Lower lobe of right lung (tissue), 2 donors: Measurements from ENCODE around the gene THRB. TPM values are rescaled to one million over a fixed set of nuclear protein-coding genes. Genes with fewer than 3 reads are reported as not detected.

Experiments used
- ATAC-seq, 2 donors: fragments of 200-7000 bp; cut with Tn5 transposase; one replicate each; pipeline ENCODE4 v1.9.1; 2020 to 2022; ENCODE audit warnings: mild to moderate bottlenecking in 2 of 2, moderate library complexity in 2 of 2
- DNase-seq: peaks from one replicate; pipeline ENCODE4 v3.0.0-alpha.2; 2020
- H3K27ac ChIP-seq: fragments of 200-600 bp; one replicate; pipeline ENCODE4 v1.8.0; 2022
- H3K27me3 ChIP-seq: fragments of 200-600 bp; one replicate; pipeline ENCODE4 v1.8.0; 2022; ENCODE audit warnings: low read depth
- H3K36me3 ChIP-seq: fragments of 200-600 bp; one replicate; pipeline ENCODE4 v1.8.0; 2022; ENCODE audit warnings: mild to moderate bottlenecking
- H3K4me1 ChIP-seq: fragments of 200-600 bp; one replicate; pipeline ENCODE4 v1.8.0; 2022
- H3K4me3 ChIP-seq: fragments of 200-600 bp; one replicate; pipeline ENCODE4 v1.8.0; 2022; ENCODE audit warnings: mild to moderate bottlenecking
- H3K9me3 ChIP-seq: fragments of 200-600 bp; one replicate; pipeline ENCODE4 v1.8.0; 2022
- intact Hi-C: fragments of 100-400 bp; cut with DNase I; formaldehyde crosslinking; loops from one replicate; pipeline ENCODE4 v1.11.0; 2022
- total RNA-seq: library from RNA; stranded (reverse); fragmentation: NEBNext Ultra II Directional; extraction: Animal tissue kit (Norgen Biotek cat#: 25700); gene quantifications from one replicate; pipeline ENCODE4 v1.2.1, GENCODE V29; 2021
- TF ChIP-seq, protein P1 (sequence below): fragments of 200-600 bp; IDR thresholded peaks from one replicate; pipeline ENCODE4 v1.8.0; 2022; ENCODE audit warnings: antibody characterized with exemption, mild to moderate bottlenecking
- donor health status: DM: no; HTN: yes; CAD: no; lungs with severe emphysema.

THRB gene
- total RNA-seq, 1 donor from 2014 or later, result 14.6 TPM

DNA sequence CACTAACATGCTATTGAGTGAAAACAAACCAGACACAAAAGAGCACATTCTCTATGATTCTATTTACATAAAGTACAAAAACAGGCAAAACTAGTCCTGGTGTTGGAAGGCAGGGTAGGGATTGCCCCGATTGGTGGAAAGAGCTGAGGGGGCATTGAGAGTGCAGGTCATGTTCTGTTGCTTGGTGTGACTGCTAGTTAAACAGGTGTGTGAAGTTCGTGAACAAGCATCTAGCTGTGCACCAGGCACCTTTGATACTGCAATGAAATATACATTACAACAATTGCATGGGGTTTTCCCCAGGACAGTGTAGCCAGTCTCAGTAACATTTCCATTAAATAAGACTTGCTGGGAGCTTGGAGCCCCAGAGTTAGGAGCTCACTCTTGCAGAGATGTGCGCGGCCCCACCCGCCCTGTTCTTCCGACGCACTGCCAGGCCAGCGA lies 26.3 kb upstream of the THRB start:
- Histone ChIP-seq H3K27ac (peak overlapping the region; percentile 84), H3K4me1 (peaks cover 11% of the 10 kb centered on the region), H3K27me3 (peaks cover 3% of the 10 kb centered on the region), H3K4me3 (peak overlapping the region; percentile 76), H3K36me3 (no peaks in the 10 kb centered on the region), H3K9me3 (no peaks in the 10 kb centered on the region)
- intact Hi-C loops, result no loop called here
- TF ChIP-seq, protein P1, sequence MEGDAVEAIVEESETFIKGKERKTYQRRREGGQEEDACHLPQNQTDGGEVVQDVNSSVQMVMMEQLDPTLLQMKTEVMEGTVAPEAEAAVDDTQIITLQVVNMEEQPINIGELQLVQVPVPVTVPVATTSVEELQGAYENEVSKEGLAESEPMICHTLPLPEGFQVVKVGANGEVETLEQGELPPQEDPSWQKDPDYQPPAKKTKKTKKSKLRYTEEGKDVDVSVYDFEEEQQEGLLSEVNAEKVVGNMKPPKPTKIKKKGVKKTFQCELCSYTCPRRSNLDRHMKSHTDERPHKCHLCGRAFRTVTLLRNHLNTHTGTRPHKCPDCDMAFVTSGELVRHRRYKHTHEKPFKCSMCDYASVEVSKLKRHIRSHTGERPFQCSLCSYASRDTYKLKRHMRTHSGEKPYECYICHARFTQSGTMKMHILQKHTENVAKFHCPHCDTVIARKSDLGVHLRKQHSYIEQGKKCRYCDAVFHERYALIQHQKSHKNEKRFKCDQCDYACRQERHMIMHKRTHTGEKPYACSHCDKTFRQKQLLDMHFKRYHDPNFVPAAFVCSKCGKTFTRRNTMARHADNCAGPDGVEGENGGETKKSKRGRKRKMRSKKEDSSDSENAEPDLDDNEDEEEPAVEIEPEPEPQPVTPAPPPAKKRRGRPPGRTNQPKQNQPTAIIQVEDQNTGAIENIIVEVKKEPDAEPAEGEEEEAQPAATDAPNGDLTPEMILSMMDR, result no peak
- DNase-seq, result no peak
- ATAC-seq, result no peak

DNA sequence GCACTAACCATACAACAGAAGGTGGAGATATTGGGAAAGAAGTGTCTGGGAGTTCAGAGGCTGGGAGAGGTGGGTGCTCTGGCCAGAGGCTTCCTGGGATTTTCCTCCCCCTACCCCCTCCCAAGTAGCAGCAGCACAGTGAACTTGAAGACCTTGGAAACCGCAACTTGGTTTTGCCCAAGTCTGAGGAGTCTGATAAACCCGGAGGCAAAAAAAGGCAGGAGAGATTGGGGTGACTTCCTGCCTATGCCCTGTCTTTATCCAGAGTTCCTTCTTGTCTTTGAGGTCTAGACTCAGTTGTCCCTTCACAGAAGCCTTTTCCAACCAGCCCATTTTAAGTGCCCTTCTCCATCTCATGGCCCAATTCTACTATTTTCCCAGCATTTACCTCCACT lies 25.4 kb upstream of the THRB start:
- no peak for ATAC-seq
- DNase-seq, result no peak
- intact Hi-C loops, result no loop called here
- TF ChIP-seq, protein P1, result no peak
- Histone ChIP-seq H3K27ac (no peak overlapping the region), H3K9me3 (no peaks in the 10 kb centered on the region), H3K4me1 (peaks cover 11% of the 10 kb centered on the region), H3K27me3 (peaks cover 3% of the 10 kb centered on the region), H3K4me3 (no peak overlapping the region), H3K36me3 (no peaks in the 10 kb centered on the region)

DNA sequence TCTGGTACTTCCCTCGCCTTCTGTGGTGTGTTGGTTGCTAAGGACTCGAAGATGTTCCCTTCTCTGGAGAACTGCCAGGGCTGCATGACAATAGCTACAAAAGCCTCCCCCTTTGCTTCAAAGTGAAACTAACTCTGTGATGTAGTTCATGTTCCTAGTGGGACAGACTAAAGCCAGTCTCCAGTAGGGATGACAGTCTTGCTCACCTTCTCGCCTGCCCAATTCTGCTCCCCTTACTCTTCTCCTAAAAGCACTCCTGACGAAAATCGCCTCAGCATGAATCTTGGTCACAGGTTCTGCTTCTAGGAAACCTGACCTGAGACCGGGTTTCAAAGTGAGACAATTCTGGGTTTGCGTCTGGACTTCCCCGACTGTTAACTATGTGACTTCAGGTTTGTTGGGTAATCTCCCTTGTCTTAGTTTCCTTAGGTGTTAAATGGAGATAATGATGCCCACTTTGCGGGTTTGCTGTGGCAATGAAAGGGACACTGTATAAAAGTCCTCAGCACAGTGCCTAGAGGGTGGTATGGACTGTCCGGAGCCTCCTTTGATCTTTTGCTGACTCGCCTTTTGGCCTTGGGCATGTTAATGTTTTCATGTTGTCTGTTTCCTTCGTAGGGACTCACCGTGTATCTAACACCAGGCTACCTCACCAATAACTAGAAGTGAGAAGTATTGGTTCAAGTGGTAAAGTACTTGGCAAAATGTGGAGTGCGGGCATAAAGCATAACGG lies 24.9 kb upstream of the THRB start:
- intact Hi-C loops, result no loop called here
- no peak overlapping the region for H3K4me3 ChIP-seq
- peaks cover 3% of the 10 kb centered on the region for H3K27me3 ChIP-seq
- TF ChIP-seq, protein P1, result no peak
- H3K27ac ChIP-seq, result no peak overlapping the region
- no peaks in the 10 kb centered on the region for H3K36me3 ChIP-seq
- H3K9me3 ChIP-seq, result no peaks in the 10 kb centered on the region
- H3K4me1 ChIP-seq, result peaks cover 11% of the 10 kb centered on the region
- ATAC-seq, result no peak
- DNase-seq, result no peak

DNA sequence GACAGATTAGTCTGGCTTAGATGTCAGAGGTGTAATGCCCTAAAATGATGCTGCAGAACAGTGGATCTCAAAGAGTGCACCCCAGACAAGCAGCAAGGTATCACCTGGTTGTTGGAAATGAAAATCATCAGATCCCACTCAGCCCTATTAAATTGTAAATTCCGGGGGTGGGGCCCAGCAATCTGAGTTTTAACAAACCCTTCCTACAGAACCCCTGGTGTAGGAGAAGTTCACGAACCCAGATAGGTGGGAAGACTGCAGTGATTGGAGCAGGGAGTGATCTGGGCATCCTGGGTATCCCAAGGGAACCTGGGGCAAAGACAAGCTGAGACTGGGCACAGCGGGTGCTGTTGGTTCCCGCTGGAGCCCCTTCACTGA lies 24.3 kb upstream of the THRB start:
- intact Hi-C loops, result no loop called here
- H3K27ac ChIP-seq, result no peak overlapping the region
- H3K27me3 ChIP-seq, result peaks cover 3% of the 10 kb centered on the region
- no peaks in the 10 kb centered on the region for H3K9me3 ChIP-seq
- no peak overlapping the region for H3K4me3 ChIP-seq
- TF ChIP-seq, protein P1, result no peak
- peaks cover 11% of the 10 kb centered on the region for H3K4me1 ChIP-seq
- DNase-seq, result no peak
- ATAC-seq, result no peak
- no peaks in the 10 kb centered on the region for H3K36me3 ChIP-seq

DNA sequence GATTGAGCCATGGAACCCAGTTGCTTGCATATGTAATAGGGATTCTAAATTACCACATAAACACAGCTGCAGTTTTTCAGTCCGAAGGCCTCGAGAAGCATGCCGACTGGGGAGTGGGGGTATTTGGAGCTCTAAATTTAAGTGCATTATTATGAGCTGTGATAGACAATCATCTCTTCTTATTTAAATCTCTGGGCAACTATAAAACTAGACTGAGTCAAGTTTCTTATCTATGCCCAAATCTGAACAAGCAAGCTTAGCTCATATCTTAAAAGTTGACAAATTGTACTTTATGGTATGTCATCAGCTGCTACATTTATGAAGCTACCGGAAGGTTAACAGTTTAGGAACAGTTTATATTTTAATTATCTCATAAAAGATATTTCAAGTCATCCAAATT lies 19.5 kb upstream of the THRB start:
- Histone ChIP-seq H3K36me3 (no peaks in the 10 kb centered on the region), H3K27ac (no peak overlapping the region), H3K27me3 (no peaks in the 10 kb centered on the region), H3K9me3 (no peaks in the 10 kb centered on the region), H3K4me1 (no peaks in the 10 kb centered on the region), H3K4me3 (no peak overlapping the region)
- no peak for ATAC-seq
- intact Hi-C loops, result no loop called here
- no peak for DNase-seq
- TF ChIP-seq, protein P1, result no peak
